CD4-positive, alpha-beta T cell treated with Interleukin-12 subunit alpha and Interleukin-12 subunit beta, for 1 hour (primary cell): ENCODE measurements around the gene SMYD1.
A peak's percentile ranks its signal among the peaks of the same experiment; 100 is the strongest.

Experiments
- DNase-seq: peaks from one replicate; pipeline ENCODE4 v3.0.0-alpha.2; 2020

SMYD1 gene

GRCh38 chr2:88148929-88149438 is 81.4 kb downstream of the SMYD1 start:
- no peak for DNase-seq

GRCh38 chr2:88159481-88159880 is 91.9 kb downstream of the SMYD1 start:
- no peak for DNase-seq

GRCh38 chr2:88159955-88160415 is 92.4 kb downstream of the SMYD1 start:
- DNase-seq, result peak; percentile 62

- no peak for DNase-seq
These were observed 92.9 kb downstream of the SMYD1 start for GRCh38 chr2:88160517-88160916.

- no peak for DNase-seq
These were observed 94.0 kb downstream of the SMYD1 start for GRCh38 chr2:88161446-88162244.
